CD4-positive, alpha-beta memory T cell (primary cell): Measurements from ENCODE around the gene DLL4. TPM values are rescaled to one million over a fixed set of nuclear protein-coding genes. Genes with fewer than 3 reads are reported as not detected.

ENCODE experiments used
- CTCF ChIA-PET: fragments of 350-600 bp; sonication (Branson Sonifier 250); formaldehyde crosslinking; loops from one replicate; lab custom pipeline; 2021; ENCODE audit warnings: inconsistent platforms; ENCODE audit not compliant: partially characterized antibody; lab: Charles Lee
- POLR2A ChIA-PET: fragments of 350-600 bp; sonication (Branson Sonifier 250); formaldehyde crosslinking; loops from one replicate; lab custom pipeline; 2021; ENCODE audit not compliant: partially characterized antibody; lab: Charles Lee
- DNase-seq, 5 donors: peaks; one replicate each; pipeline versions ENCODE4 v3.0.0 to v3.0.0-alpha.2; 2020 to 2022; ENCODE audit warnings: mixed read lengths in 1 of 5
- H3K27ac ChIP-seq: one replicate; pipeline ENCODE4 v1.7.0; 2013; ENCODE audit warnings: low read depth, low read length
- H3K27me3 ChIP-seq: 2 replicates; pipeline ENCODE4 v1.7.0; 2013; ENCODE audit warnings: mild to moderate bottlenecking, low read length, moderate library complexity; ENCODE audit not compliant: insufficient read depth
- H3K36me3 ChIP-seq: 2 replicates; pipeline ENCODE4 v1.7.0; 2013; ENCODE audit warnings: mild to moderate bottlenecking, low read length, moderate library complexity; ENCODE audit not compliant: insufficient read depth
- H3K4me1 ChIP-seq: 2 replicates; pipeline ENCODE4 v1.7.0; 2013; ENCODE audit warnings: mild to moderate bottlenecking, low read length, moderate library complexity; ENCODE audit not compliant: insufficient read depth
- H3K4me3 ChIP-seq, 2 donors: one replicate each; pipeline ENCODE4 v1.7.0; 2013; ENCODE audit warnings: low read length in 2 of 2, mild to moderate bottlenecking in 1 of 2
- H3K9me3 ChIP-seq, 2 donors: one replicate each; pipeline ENCODE4 v1.7.0; 2013; ENCODE audit warnings: low read length in 2 of 2, control low read depth in 1 of 2; ENCODE audit not compliant: control insufficient read depth in 1 of 2
- H3K27ac Mint-ChIP-seq, 7 donors: one replicate each; pipeline ENCODE4 v1.8.0; 2020 to 2021; ENCODE audit warnings: mixed read lengths in 7 of 7, mild to moderate bottlenecking in 6 of 7, inconsistent platforms in 3 of 7, moderate library complexity in 3 of 7
- H3K27me3 Mint-ChIP-seq, 2 donors: one replicate each; pipeline ENCODE4 v1.8.0; 2020 to 2021; ENCODE audit warnings: mixed read lengths in 2 of 2
- H3K36me3 Mint-ChIP-seq, 2 donors: one replicate each; pipeline ENCODE4 v1.8.0; 2020 to 2021; ENCODE audit warnings: mixed read lengths in 2 of 2, inconsistent platforms in 1 of 2, mild to moderate bottlenecking in 1 of 2
- H3K4me1 Mint-ChIP-seq, 4 donors: one replicate each; pipeline ENCODE4 v1.8.0; 2020 to 2021; ENCODE audit warnings: mixed read lengths in 4 of 4, mild to moderate bottlenecking in 1 of 4
- H3K4me3 Mint-ChIP-seq, 8 donors: one replicate each; pipeline ENCODE4 v1.8.0; 2020 to 2021; ENCODE audit warnings: mixed read lengths in 8 of 8, mild to moderate bottlenecking in 7 of 8, moderate library complexity in 6 of 8, inconsistent platforms in 3 of 8
- H3K9me3 Mint-ChIP-seq, 8 donors: one replicate each; pipeline ENCODE4 v1.8.0; 2020 to 2021; ENCODE audit warnings: mixed read lengths in 8 of 8, mild to moderate bottlenecking in 5 of 8, inconsistent platforms in 3 of 8, moderate library complexity in 1 of 8
- intact Hi-C: fragments of 100-400 bp; cut with micrococcal nuclease; formaldehyde crosslinking; loops from one replicate; pipeline ENCODE4 v1.15.1; 2023
- polyA plus RNA-seq, 2 donors: library from polyadenylated mRNA; unstranded; fragments of 300-500 nt; fragmentation: Illumina TruSeq; gene quantifications; one replicate each; pipeline ENCODE4 v1.2.3, GENCODE V29; 2021
- total RNA-seq, 2 experiments: library from RNA; stranded (reverse); gene quantifications; one replicate each; pipeline ENCODE4 v1.2.3, GENCODE V29; 2021

DLL4 gene
- total and polyA plus RNA-seq, 4 experiments from 2014 or later: not detected

GRCh38 chr15:40941528-40942336, 12.6 kb downstream of the DLL4 start:
- H3K9me3 Mint-ChIP-seq: no peaks in the 10 kb centered on the region
- H3K4me3 ChIP-seq: peak overlapping the region; percentile 58 to 83

DNA sequence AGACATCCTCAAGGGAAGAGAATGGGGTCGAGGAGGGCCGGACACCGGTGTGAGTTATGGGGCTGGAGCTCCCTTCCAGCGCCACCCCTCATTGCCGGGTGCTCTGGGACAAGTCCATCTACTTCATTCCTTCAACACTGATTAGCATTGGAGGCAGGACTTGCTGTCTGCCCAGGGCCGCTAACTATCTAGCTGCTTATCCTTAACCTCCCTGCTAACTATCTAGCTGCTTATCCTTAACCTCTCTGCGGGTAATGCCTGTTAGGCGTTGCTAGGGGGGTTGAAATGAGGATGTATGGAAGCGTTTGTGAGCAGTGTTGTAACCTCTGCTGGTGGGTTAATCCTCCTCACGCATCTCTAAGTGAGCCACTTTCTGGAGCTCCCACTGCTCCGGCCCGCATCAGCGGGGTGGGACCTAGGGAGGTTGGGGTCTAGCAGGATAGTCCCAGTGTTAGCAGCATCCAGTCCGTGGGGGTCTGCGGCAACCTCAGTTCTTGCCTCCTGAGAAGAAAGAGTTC, 13.3 kb downstream of the DLL4 start:
- ChIA-PET POLR2A (interaction anchor here (0.6 to 4.7 kb wide), 10 partner anchors 9 to 288 kb away, joined by 3 to 44 read pairs (median 5); partner anchors contain the start of genes CHAC1, CHP1, DLL4 and EXD1), CTCF (interaction anchor here (0.8 to 6.4 kb wide), 23 partner anchors 10 to 493 kb away, joined by 3 to 54 read pairs (median 4); partner anchors contain the start of genes CHAC1, CHP1, DLL4 and NUSAP1)
- Histone ChIP-seq H3K4me1 (peaks cover 27% of the 10 kb centered on the region), H3K27ac (peak overlapping the region; percentile 64), H3K4me3 (peak overlapping the region; percentile 58 to 83), H3K9me3 (no peaks in the 10 kb centered on the region), H3K36me3 (no peaks in the 10 kb centered on the region), H3K27me3 (no peaks in the 10 kb centered on the region)
- Mint-ChIP-seq H3K4me1 (peaks cover 13 to 40% (median 31%) of the 10 kb centered on the region in 4 donors), H3K4me3 (peak overlapping the region; percentile 75 to 87 (median 84)), H3K27me3 (no peaks in the 10 kb centered on the region), H3K9me3 (no peaks in the 10 kb centered on the region), H3K27ac (peak overlapping the region; percentile 58 to 94 (median 85)), H3K36me3 (no peaks in the 10 kb centered on the region)
- peak in 1 of 5 donors; percentile 19 for DNase-seq
- intact Hi-C loops: loop anchor here (1.0 to 5.0 kb wide), 2 partner anchors 11 to 175 kb away; partner anchors contain the start of genes CHAC1 and INO80

More at GRCh38 chr15:40941528-40942336, 12.6 kb downstream of the DLL4 start:
- Mint-ChIP-seq H3K27me3 (no peaks in the 10 kb centered on the region), H3K4me3 (peak overlapping the region; percentile 75 to 87 (median 84)), H3K27ac (peak overlapping the region in 6 of 7 donors; percentile 66 to 94 (median 87)), H3K4me1 (peaks cover 13 to 40% (median 31%) of the 10 kb centered on the region in 4 donors), H3K36me3 (no peaks in the 10 kb centered on the region)
- peak; percentile 62 to 73 (median 67) for DNase-seq
- intact Hi-C loops: loop anchor here (1.0 to 5.0 kb wide), 3 partner anchors 12 to 176 kb away; partner anchors contain the start of genes CHAC1 and INO80
- Histone ChIP-seq H3K27me3 (no peaks in the 10 kb centered on the region), H3K9me3 (no peaks in the 10 kb centered on the region), H3K36me3 (no peaks in the 10 kb centered on the region), H3K4me1 (peaks cover 27% of the 10 kb centered on the region), H3K27ac (peak overlapping the region; percentile 64)
- ChIA-PET POLR2A (interaction anchor here (0.6 to 4.7 kb wide), 12 partner anchors 9 to 289 kb away, joined by 3 to 44 read pairs (median 4); partner anchors contain the start of genes CHAC1, CHP1, DLL4 and EXD1), CTCF (interaction anchor here (0.7 to 6.4 kb wide), 26 partner anchors 11 to 833 kb away, joined by 3 to 54 read pairs (median 4); partner anchors contain the start of genes CHAC1, CHP1, DLL4 and MAPKBP1)

DNA sequence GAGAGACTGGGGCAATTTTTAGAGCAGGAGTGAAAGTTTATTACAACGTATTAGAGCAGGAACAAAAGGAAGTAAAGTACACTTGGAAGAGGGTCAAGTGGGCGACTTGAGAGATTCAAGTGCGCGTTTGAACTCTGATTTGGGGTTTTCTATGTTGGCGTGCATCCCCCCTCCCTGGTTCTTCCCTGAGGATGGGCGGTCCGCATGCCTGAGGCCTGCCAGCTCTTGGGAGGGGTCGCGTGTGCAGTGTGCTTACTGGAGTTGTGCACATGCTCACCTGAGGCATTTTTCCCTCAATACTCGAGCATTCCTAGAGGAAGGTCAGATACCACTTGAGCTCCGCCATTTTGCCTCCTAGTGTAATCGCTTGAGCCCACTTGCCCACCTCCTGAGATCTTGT, 13.7 kb downstream of the DLL4 start:
- Mint-ChIP-seq H3K4me1 (peaks cover 13 to 40% (median 31%) of the 10 kb centered on the region in 4 donors), H3K27ac (peak overlapping the region in 6 of 7 donors; percentile 11 to 94 (median 86)), H3K36me3 (no peaks in the 10 kb centered on the region), H3K9me3 (no peaks in the 10 kb centered on the region), H3K4me3 (peak overlapping the region; percentile 75 to 87 (median 84)), H3K27me3 (no peaks in the 10 kb centered on the region)
- H3K4me3 ChIP-seq: peak overlapping the region; percentile 58 to 83
- ChIA-PET POLR2A (interaction anchor here (1.4 to 4.7 kb wide), 4 partner anchors 10 to 173 kb away, joined by 6 to 44 read pairs (median 32); partner anchors contain the start of genes CHAC1, DLL4 and INO80), CTCF (interaction anchor here (0.8 to 6.4 kb wide), 19 partner anchors 10 to 493 kb away, joined by 3 to 54 read pairs (median 4); partner anchors contain the start of genes CHAC1, CHP1, DLL4 and VPS18)
- peak overlapping the region; percentile 64 for H3K27ac ChIP-seq
- H3K9me3 ChIP-seq: no peaks in the 10 kb centered on the region
- no peak for DNase-seq
- H3K4me1 ChIP-seq: peaks cover 27% of the 10 kb centered on the region
- intact Hi-C loops: loop anchor here (1.0 to 5.0 kb wide), 2 partner anchors 10 to 174 kb away; partner anchors contain the start of genes CHAC1 and INO80
- no peaks in the 10 kb centered on the region for H3K36me3 ChIP-seq
- H3K27me3 ChIP-seq: no peaks in the 10 kb centered on the region

GRCh38 chr15:40943764-40944365, 14.7 kb downstream of the DLL4 start:
- Histone ChIP-seq H3K4me3 (no peak overlapping the region), H3K4me1 (peaks cover 27% of the 10 kb centered on the region), H3K27me3 (no peaks in the 10 kb centered on the region), H3K9me3 (no peaks in the 10 kb centered on the region), H3K36me3 (no peaks in the 10 kb centered on the region), H3K27ac (no peak overlapping the region)
- Mint-ChIP-seq H3K27ac (no peak overlapping the region), H3K4me1 (peaks cover 13 to 40% (median 31%) of the 10 kb centered on the region in 4 donors), H3K36me3 (no peaks in the 10 kb centered on the region), H3K4me3 (peak overlapping the region in 5 of 8 donors; percentile 10 to 87 (median 25)), H3K9me3 (no peaks in the 10 kb centered on the region), H3K27me3 (no peaks in the 10 kb centered on the region)
- ChIA-PET CTCF (interaction anchor here (0.7 to 6.4 kb wide), 2 partner anchors 13 to 92 kb away, joined by 3 to 54 read pairs; partner anchors contain the start of gene DLL4), POLR2A (interaction anchor here (4.5 to 4.7 kb wide), 2 partner anchors 9 to 37 kb away, joined by 37 to 44 read pairs; partner anchors contain the start of gene CHAC1)
- intact Hi-C loops: loop anchor here (5.0 kb wide), 1 partner anchor 173 kb away; the partner anchor contains the start of gene INO80
- DNase-seq: no peak

GRCh38 chr15:40944510-40945296, 15.6 kb downstream of the DLL4 start:
- Histone ChIP-seq H3K27ac (no peak overlapping the region), H3K36me3 (no peaks in the 10 kb centered on the region), H3K9me3 (no peaks in the 10 kb centered on the region), H3K4me1 (peaks cover 27% of the 10 kb centered on the region), H3K27me3 (no peaks in the 10 kb centered on the region), H3K4me3 (no peak overlapping the region)
- ChIA-PET POLR2A (interaction anchor here (4.5 kb wide), 1 partner anchor 38 kb away, joined by 37 read pairs; no protein-coding TSS in a partner anchor), CTCF (interaction anchor here (1.4 to 6.4 kb wide), 2 partner anchors 14 kb away, joined by 8 to 54 read pairs; partner anchors contain the start of gene DLL4)
- peak overlapping the region in 3 of 8 donors; percentile 29 to 61 (median 41) for H3K4me3 Mint-ChIP-seq
- peak overlapping the region in 1 of 7 donors; percentile 17 for H3K27ac Mint-ChIP-seq
- H3K27me3 Mint-ChIP-seq: no peaks in the 10 kb centered on the region
- intact Hi-C loops: loop anchor here (5.0 kb wide), 1 partner anchor 173 kb away; the partner anchor contains the start of gene INO80
- H3K36me3 Mint-ChIP-seq: no peaks in the 10 kb centered on the region
- DNase-seq: no peak
- peaks cover 13 to 40% (median 28%) of the 10 kb centered on the region in 4 donors for H3K4me1 Mint-ChIP-seq
- no peaks in the 10 kb centered on the region for H3K9me3 Mint-ChIP-seq
